ENCODE results near the gene ZNF664.

- TF ChIP-seq, protein P1, sequence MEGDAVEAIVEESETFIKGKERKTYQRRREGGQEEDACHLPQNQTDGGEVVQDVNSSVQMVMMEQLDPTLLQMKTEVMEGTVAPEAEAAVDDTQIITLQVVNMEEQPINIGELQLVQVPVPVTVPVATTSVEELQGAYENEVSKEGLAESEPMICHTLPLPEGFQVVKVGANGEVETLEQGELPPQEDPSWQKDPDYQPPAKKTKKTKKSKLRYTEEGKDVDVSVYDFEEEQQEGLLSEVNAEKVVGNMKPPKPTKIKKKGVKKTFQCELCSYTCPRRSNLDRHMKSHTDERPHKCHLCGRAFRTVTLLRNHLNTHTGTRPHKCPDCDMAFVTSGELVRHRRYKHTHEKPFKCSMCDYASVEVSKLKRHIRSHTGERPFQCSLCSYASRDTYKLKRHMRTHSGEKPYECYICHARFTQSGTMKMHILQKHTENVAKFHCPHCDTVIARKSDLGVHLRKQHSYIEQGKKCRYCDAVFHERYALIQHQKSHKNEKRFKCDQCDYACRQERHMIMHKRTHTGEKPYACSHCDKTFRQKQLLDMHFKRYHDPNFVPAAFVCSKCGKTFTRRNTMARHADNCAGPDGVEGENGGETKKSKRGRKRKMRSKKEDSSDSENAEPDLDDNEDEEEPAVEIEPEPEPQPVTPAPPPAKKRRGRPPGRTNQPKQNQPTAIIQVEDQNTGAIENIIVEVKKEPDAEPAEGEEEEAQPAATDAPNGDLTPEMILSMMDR (IDR thresholded peaks at IDR 0.05): no peak
- no peak for TF ChIP-seq POLR2A (IDR thresholded peaks at IDR 0.05)
These were observed 28.3 kb downstream of the ZNF664 start for GRCh38 chr12:124001343-124001742.
